Measurements from ENCODE around the gene RAB3D.

Gene RAB3D

GRCh38 chr19:11382898-11383705, 43.6 kb upstream of the RAB3D start (continued):
- TF ChIP-seq ZIC2 (tag by site-specific recombination; IDR thresholded peaks at IDR 0.05): peak; percentile 82
- peak; percentile 55; the same call in 1 of the 2 replicates for TF ChIP-seq ZBTB8A (tag by site-specific recombination; IDR thresholded peaks at IDR 0.05)
- peak; percentile 24; the same call in 1 of the 2 replicates for TF ChIP-seq ZBTB20 (tag by site-specific recombination; IDR thresholded peaks at IDR 0.05)
- peak; percentile 60 for TF ChIP-seq HIC1 (tag by site-specific recombination; IDR thresholded peaks at IDR 0.05)
- TF ChIP-seq ZNF580 (tag by site-specific recombination; IDR thresholded peaks at IDR 0.05): peak; percentile 85
- TF ChIP-seq ZNF16 (tag by site-specific recombination; IDR thresholded peaks at IDR 0.05; ENCODE audit: low read depth): no peak
- TF ChIP-seq ZNF449 (tag by site-specific recombination; IDR thresholded peaks at IDR 0.05): 0 out of 2 replicates have a peak, but pooled peaks have one; percentile 22
- peak; percentile 71; the same call in 1 of the 2 replicates for TF ChIP-seq ZFP37 (tag by site-specific recombination; IDR thresholded peaks at IDR 0.05)
- peak; percentile 49; the same call in 1 of the 2 replicates for TF ChIP-seq PRDM10 (tag by site-specific recombination; IDR thresholded peaks at IDR 0.05)
- peak; percentile 71; the same call in 1 of the 2 replicates for TF ChIP-seq ZEB2 (tag by site-specific recombination; IDR thresholded peaks at IDR 0.05)
- TF ChIP-seq ZNF777 (tag by site-specific recombination; IDR thresholded peaks at IDR 0.05; ENCODE audit: borderline replicate concordance): peak; percentile 87; the same call in 1 of the 2 replicates
- TF ChIP-seq ZNF791 (tag by site-specific recombination; IDR thresholded peaks at IDR 0.05): no peak
- TF ChIP-seq ZNF324 (tag by site-specific recombination; IDR thresholded peaks at IDR 0.05): peak; percentile 53; the same call in 1 of the 2 replicates
- TF ChIP-seq ZNF624 (tag by site-specific recombination; IDR thresholded peaks at IDR 0.05): no peak
- peak; percentile 74 for TF ChIP-seq ZSCAN30 (tag by site-specific recombination; IDR thresholded peaks at IDR 0.05)
- peak; percentile 62 for TF ChIP-seq ZFHX2 (tag by site-specific recombination; conservative IDR thresholded peaks at IDR 0.05)
- TF ChIP-seq ZNF658 (tag by site-specific recombination; IDR thresholded peaks at IDR 0.05): no peak
- TF ChIP-seq ZNF121 (tag by site-specific recombination; IDR thresholded peaks at IDR 0.05): peak; percentile 47; the same call in 1 of the 2 replicates
- TF ChIP-seq HOXD13 (CRISPR knock-in tag; IDR thresholded peaks at IDR 0.05; ENCODE audit: borderline replicate concordance): no peak
- TF ChIP-seq ZNF366 (tag by site-specific recombination; conservative IDR thresholded peaks at IDR 0.05): peak; percentile 31; the same call in 1 of the 2 replicates
- TF ChIP-seq BCL11A (tag by site-specific recombination; IDR thresholded peaks at IDR 0.05; ENCODE audit: low read depth): peak; percentile 89
- TF ChIP-seq PATZ1 (tag by site-specific recombination; IDR thresholded peaks at IDR 0.05): peak; percentile 67
- peak; percentile 14; the same call in 1 of the 2 replicates for TF ChIP-seq KLF16 (tag by site-specific recombination; IDR thresholded peaks at IDR 0.05)
- TF ChIP-seq ZNF138 (tag by site-specific recombination; IDR thresholded peaks at IDR 0.05; ENCODE audit: borderline replicate concordance): no peak
- TF ChIP-seq SP3 (tag by site-specific recombination; IDR thresholded peaks at IDR 0.05): peak; percentile 83
- TF ChIP-seq ZNF398 (tag by site-specific recombination; IDR thresholded peaks at IDR 0.05): peak; percentile 52
- peak; percentile 93 for TF ChIP-seq ZFP69B (tag by site-specific recombination; IDR thresholded peaks at IDR 0.05)
